CD4-positive, alpha-beta T cell (primary cell): Measurements from ENCODE around the gene OR5K3. TPM values are rescaled to one million over a fixed set of nuclear protein-coding genes. Genes with fewer than 3 reads are reported as not detected.

Experiments
- ATAC-seq: fragments of 200-7000 bp; cut with Tn5 transposase; one replicate; pipeline ENCODE4 v1.10.0; 2022; ENCODE audit warnings: mild to moderate bottlenecking; ENCODE audit not compliant: poor library complexity
- CTCF ChIA-PET: fragments of 350-600 bp; sonication (Branson Sonifier 250); formaldehyde crosslinking; loops from one replicate; lab custom pipeline; 2021; ENCODE audit warnings: antibody characterized with exemption, inconsistent platforms; lab: Charles Lee
- POLR2A ChIA-PET: fragments of 350-600 bp; sonication (Branson Sonifier 250); formaldehyde crosslinking; loops from one replicate; lab custom pipeline; 2021; ENCODE audit warnings: antibody characterized with exemption, inconsistent platforms; lab: Charles Lee
- DNase-seq, 14 experiments: peaks; one replicate each; pipeline ENCODE4 v3.0.0-alpha.2; 2013 to 2020; ENCODE audit warnings: mixed read lengths in 2 of 14
- H3K27ac ChIP-seq, 2 donors: one replicate each; pipeline versions ENCODE4 v1.5.1 to v1.7.0; 2013; ENCODE audit warnings: low read length in 2 of 2, low read depth in 1 of 2, mild to moderate bottlenecking in 1 of 2
- H3K27me3 ChIP-seq, 2 experiments: 1 replicate in 1 of 2; 2 replicates in 1 of 2; pipeline versions ENCODE4 v1.6.1 to v1.7.0; 2013; ENCODE audit warnings: low read length in 2 of 2, control low read depth in 1 of 2, mild to moderate bottlenecking in 1 of 2, moderate library complexity in 1 of 2; ENCODE audit not compliant: insufficient read depth in 2 of 2, control insufficient read depth in 1 of 2
- H3K36me3 ChIP-seq: one replicate; pipeline ENCODE4 v1.6.1; 2013; ENCODE audit warnings: low read length, control low read depth; ENCODE audit not compliant: insufficient read depth
- H3K4me1 ChIP-seq: one replicate; pipeline ENCODE4 v1.6.1; 2013; ENCODE audit warnings: low read length, control low read depth; ENCODE audit not compliant: insufficient read depth
- H3K4me3 ChIP-seq: one replicate; pipeline ENCODE4 v1.5.1; 2013; ENCODE audit warnings: mild to moderate bottlenecking, low read length, moderate library complexity
- H3K9me3 ChIP-seq, 2 experiments: 1 replicate in 1 of 2; 2 replicates in 1 of 2; pipeline versions ENCODE4 v1.6.1 to v1.7.0; 2013; ENCODE audit warnings: low read length in 2 of 2, mild to moderate bottlenecking in 2 of 2, control low read depth in 1 of 2, moderate library complexity in 1 of 2; ENCODE audit not compliant: control insufficient read depth in 1 of 2, insufficient read depth in 1 of 2
- H3K27ac Mint-ChIP-seq: one replicate; pipeline ENCODE4 v1.8.0; 2020; ENCODE audit warnings: mixed read lengths
- H3K27me3 Mint-ChIP-seq: one replicate; pipeline ENCODE4 v1.8.0; 2021; ENCODE audit warnings: mixed read lengths
- H3K36me3 Mint-ChIP-seq: one replicate; pipeline ENCODE4 v1.8.0; 2021; ENCODE audit warnings: low read depth, mixed read lengths
- H3K4me1 Mint-ChIP-seq: one replicate; pipeline ENCODE4 v1.8.0; 2021; ENCODE audit warnings: low read depth, mixed read lengths
- H3K4me3 Mint-ChIP-seq: one replicate; pipeline ENCODE4 v1.8.0; 2020; ENCODE audit warnings: mild to moderate bottlenecking, mixed read lengths
- H3K9me3 Mint-ChIP-seq: one replicate; pipeline ENCODE4 v1.8.0; 2020; ENCODE audit warnings: mixed read lengths
- intact Hi-C, 2 experiments: fragments of 100-400 bp; cut with DNase I in 1 of 2; cut with micrococcal nuclease in 1 of 2; formaldehyde crosslinking; loops; one replicate each; pipeline versions ENCODE4 v1.15.1 to v1.9.0; 2023 to 2025; cut with DNase I, micrococcal nuclease
- total RNA-seq, 174 experiments: library from RNA in 2 of 174; stranded (reverse) in 2 of 174; gene quantifications; one replicate each; pipeline ENCODE4 v1.2.3 and lab custom pipeline; 2021 to 2026
- TF ChIP-seq, protein P1 (sequence below): fragments of 200-600 bp; IDR thresholded peaks from one replicate; pipeline ENCODE4 v1.8.0; 2022; ENCODE audit warnings: antibody characterized with exemption, mild to moderate bottlenecking

OR5K3 gene
- total RNA-seq, 2 experiments from 2014 or later: not detected

GRCh38 chr3:98350082-98350481 lies 40.4 kb upstream of the OR5K3 start:
- DNase-seq (no peak), ATAC-seq (no peak)
- Histone ChIP-seq H3K27ac (no peak overlapping the region), H3K4me3 (no peak overlapping the region), H3K9me3 (no peaks in the 10 kb centered on the region), H3K36me3 (no peaks in the 10 kb centered on the region), H3K27me3 (no peaks in the 10 kb centered on the region), H3K4me1 (no peaks in the 10 kb centered on the region)
- H3K4me1 Mint-ChIP-seq: no peaks in the 10 kb centered on the region
- ChIA-PET CTCF (no interaction called here), POLR2A (no interaction called here)
- H3K4me3 Mint-ChIP-seq: no peak overlapping the region
- intact Hi-C loops: no loop called here
- no peak overlapping the region for H3K27ac Mint-ChIP-seq
- no peaks in the 10 kb centered on the region for H3K9me3 Mint-ChIP-seq
- no peaks in the 10 kb centered on the region for H3K36me3 Mint-ChIP-seq
- H3K27me3 Mint-ChIP-seq: peaks cover 20% of the 10 kb centered on the region
- TF ChIP-seq, protein P1, sequence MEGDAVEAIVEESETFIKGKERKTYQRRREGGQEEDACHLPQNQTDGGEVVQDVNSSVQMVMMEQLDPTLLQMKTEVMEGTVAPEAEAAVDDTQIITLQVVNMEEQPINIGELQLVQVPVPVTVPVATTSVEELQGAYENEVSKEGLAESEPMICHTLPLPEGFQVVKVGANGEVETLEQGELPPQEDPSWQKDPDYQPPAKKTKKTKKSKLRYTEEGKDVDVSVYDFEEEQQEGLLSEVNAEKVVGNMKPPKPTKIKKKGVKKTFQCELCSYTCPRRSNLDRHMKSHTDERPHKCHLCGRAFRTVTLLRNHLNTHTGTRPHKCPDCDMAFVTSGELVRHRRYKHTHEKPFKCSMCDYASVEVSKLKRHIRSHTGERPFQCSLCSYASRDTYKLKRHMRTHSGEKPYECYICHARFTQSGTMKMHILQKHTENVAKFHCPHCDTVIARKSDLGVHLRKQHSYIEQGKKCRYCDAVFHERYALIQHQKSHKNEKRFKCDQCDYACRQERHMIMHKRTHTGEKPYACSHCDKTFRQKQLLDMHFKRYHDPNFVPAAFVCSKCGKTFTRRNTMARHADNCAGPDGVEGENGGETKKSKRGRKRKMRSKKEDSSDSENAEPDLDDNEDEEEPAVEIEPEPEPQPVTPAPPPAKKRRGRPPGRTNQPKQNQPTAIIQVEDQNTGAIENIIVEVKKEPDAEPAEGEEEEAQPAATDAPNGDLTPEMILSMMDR: no peak

DNA sequence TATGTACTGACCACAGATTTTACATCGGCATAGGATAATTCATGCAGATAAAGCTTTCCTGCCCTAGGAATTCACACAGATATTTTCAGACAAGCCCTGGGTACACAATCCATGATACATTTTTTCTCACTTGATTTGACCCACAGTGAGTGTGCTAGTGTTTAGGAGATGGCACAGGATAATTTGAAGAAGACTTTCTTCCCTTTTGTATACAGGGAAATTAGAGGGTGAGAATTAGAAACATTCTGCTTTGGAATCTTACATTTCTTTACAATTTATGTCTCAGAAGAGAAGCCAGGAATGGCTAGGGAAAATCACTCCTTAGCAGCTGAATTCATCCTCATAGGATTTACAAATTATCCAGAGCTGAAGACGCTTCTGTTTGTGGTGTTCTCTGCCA lies 36.9 kb upstream of the OR5K3 start, which contains the start of gene OR5K4:
Gene OR5K4 (plus strand): TSS at position 301 of the 400 bp plus-strand sequence. CDS start 0 bp downstream, at position 301.
- no peaks in the 10 kb centered on the region for H3K4me1 ChIP-seq
- no peaks in the 10 kb centered on the region for H3K36me3 Mint-ChIP-seq
- peaks cover 13% of the 10 kb centered on the region for H3K27me3 Mint-ChIP-seq
- ATAC-seq: no peak
- H3K27me3 ChIP-seq: no peaks in the 10 kb centered on the region
- no peak within 1 kb of the TSS for H3K27ac ChIP-seq
- intact Hi-C loops: no loop called here
- no peaks in the 10 kb centered on the region for H3K36me3 ChIP-seq
- no peak within 1 kb of the TSS for H3K4me3 ChIP-seq
- ChIA-PET POLR2A (no interaction called here), CTCF (no interaction called here)
- no peak for DNase-seq
- H3K4me3 Mint-ChIP-seq: no peak within 1 kb of the TSS
- H3K9me3 ChIP-seq: peaks cover 0 to 2% of the 10 kb centered on the region in 2 experiments
- no peak within 1 kb of the TSS for H3K27ac Mint-ChIP-seq
- H3K4me1 Mint-ChIP-seq: no peaks in the 10 kb centered on the region
- TF ChIP-seq, protein P1: no peak
- peaks cover 8% of the 10 kb centered on the region for H3K9me3 Mint-ChIP-seq

DNA sequence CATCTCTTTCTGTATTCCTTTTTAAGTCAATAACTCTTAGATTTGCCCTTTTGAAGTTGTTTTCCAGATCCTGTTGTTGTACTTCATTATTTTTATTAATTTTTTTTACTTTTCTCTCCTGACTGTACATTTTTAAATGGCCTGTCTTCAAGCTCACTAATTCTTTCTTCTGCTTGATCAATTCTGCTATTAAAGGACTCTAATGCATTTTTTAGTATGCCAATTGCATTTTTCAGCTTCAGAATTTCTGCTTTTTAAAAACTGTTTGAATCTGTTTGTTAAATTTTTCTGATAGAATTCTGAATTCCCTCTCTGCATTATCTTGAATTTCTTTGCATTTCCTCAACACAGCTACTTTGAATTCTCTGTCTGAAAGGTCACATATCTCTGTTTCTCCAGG lies 31.2 kb upstream of the OR5K3 start:
- Mint-ChIP-seq H3K36me3 (no peaks in the 10 kb centered on the region), H3K27ac (no peak overlapping the region), H3K27me3 (peaks cover under 1% of the 10 kb centered on the region), H3K9me3 (peaks cover 15% of the 10 kb centered on the region), H3K4me1 (no peaks in the 10 kb centered on the region), H3K4me3 (no peak overlapping the region)
- ATAC-seq: no peak
- ChIA-PET POLR2A (no interaction called here), CTCF (no interaction called here)
- intact Hi-C loops: no loop called here
- Histone ChIP-seq H3K9me3 (peaks cover 0 to 21% of the 10 kb centered on the region in 2 experiments), H3K36me3 (no peaks in the 10 kb centered on the region), H3K27me3 (no peaks in the 10 kb centered on the region), H3K4me1 (no peaks in the 10 kb centered on the region), H3K27ac (no peak overlapping the region), H3K4me3 (no peak overlapping the region)
- TF ChIP-seq, protein P1: no peak
- DNase-seq: no peak
